ENCODE measurements around the gene BANK1.

The BANK1 gene

GRCh38 chr4:102120846-102121245 lies 330.3 kb downstream of the BANK1 start:
- no peaks in the 10 kb centered on the region for H3K27me3 ChIP-seq
- H3K9ac ChIP-seq = no peak overlapping the region
- H3K4me3 ChIP-seq = no peak overlapping the region
- H4K20me1 ChIP-seq = no peaks in the 10 kb centered on the region
- peaks cover 21% of the 10 kb centered on the region for H3K9me3 ChIP-seq
- H3K4me2 ChIP-seq = no peak overlapping the region
- no peaks in the 10 kb centered on the region for H3K36me3 ChIP-seq
- no peak for TF ChIP-seq Cebpa-rat (IDR thresholded peaks at IDR 0.05)
- no peak overlapping the region for H3K27ac ChIP-seq
- no peaks in the 10 kb centered on the region for H3K4me1 ChIP-seq
